HG03103 (cell line): ENCODE measurements around the gene HOXB2.
"Not testable (repeated sequence)": the region's sequence is repeated elsewhere in the genome, so short reads cannot be mapped to it uniquely, and the experiment has no call there.

ENCODE experiments used
- ATAC-seq: cut with Tn5 transposase; IDR thresholded peaks from one replicate; pipeline ENCODE4 v1.9.1; 2021; ENCODE audit warnings: low read depth; ENCODE audit not compliant: unreplicated experiment

The HOXB2 gene

DNA sequence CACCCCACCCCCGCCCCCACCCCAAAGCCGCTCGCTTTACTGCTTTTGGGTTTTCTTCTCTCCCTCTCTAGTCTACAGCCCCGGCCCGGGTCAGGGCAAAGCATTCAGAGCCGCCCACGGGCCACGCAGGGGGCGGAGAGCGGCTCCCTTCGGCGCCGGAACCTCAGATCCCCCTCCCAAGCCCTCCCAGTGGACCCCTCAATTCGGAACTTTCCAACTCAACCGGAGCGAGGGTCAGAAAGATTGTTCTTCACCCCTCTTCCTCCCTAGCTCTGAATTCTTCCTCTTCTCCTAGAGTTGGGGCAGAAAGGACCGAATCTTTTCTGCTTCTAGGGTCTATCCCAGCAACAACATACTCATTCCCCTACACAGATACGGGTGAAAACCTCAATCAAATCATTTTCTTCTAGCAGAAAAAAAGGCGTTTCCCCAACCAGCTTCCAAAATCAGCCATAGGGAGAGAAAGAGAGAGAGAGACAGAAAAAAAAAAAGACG lies 1.0 kb downstream of the HOXB2 start:
- no peak for ATAC-seq

DNA sequence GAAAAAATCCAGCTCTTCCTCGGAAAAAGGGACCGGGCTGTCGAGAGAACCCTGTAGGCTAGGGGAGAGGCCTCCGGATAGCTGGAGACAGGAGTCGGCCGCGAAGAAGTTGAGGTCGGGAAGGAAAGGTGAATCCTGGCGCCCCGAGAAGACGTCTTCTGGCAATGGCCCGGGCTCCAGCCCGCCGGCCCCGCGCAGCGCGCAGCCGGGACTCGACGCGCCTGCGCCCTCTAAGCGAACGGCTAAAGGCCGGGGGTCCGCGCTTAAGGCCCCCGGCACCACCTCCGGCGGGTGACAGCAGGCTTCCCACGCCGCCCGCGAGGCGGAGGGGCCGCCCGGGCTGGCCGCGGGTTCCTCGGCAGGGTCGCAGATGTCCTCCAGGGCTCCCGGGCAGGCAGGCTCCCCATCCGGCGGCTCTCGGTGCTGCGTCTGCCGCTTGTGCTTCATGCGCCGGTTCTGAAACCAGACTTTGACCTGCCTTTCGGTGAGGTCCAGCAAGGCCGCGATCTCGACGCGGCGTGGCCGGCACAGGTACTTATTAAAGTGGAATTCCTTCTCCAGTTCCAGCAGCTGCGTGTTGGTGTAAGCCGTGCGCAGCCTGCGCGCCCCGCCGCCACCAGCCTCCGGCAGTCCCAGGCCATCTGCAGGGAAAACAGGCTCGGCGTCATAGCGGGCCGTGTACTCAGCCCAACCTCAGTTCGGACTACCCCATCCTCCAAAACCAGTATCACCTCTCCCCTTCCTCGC lies 1.6 kb downstream of the HOXB2 start:
- no peak for ATAC-seq

- no peak for ATAC-seq
These were observed 2.2 kb downstream of the HOXB2 start for GRCh38 chr17:48542698-48543106.

DNA sequence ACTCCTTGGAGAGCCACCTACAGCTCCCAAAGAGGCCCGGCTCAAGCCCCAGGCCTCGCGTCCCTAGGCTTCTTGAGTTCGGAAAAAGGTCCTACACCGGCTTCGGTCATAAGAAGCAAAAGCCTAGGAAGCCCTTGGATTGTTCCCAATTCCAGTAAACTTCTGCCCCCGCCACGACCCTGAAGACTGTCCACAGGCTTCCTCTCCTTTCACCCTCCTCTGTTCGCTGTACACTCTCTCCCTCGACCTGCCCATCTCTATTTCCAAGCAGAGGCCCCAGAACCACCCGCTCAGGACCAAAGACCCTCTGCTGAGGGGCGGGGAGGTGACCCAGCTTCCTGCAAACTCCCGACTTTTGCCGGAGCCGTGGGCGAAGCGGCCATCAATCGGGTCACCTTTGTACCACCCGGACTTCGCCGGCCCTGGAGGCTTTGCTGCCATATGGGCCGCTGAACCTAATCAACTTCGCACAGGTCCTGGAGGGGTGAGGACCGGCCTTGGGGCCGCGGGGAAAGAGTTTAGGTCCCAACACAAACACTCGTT lies 2.7 kb downstream of the HOXB2 start:
- ATAC-seq: no peak

DNA sequence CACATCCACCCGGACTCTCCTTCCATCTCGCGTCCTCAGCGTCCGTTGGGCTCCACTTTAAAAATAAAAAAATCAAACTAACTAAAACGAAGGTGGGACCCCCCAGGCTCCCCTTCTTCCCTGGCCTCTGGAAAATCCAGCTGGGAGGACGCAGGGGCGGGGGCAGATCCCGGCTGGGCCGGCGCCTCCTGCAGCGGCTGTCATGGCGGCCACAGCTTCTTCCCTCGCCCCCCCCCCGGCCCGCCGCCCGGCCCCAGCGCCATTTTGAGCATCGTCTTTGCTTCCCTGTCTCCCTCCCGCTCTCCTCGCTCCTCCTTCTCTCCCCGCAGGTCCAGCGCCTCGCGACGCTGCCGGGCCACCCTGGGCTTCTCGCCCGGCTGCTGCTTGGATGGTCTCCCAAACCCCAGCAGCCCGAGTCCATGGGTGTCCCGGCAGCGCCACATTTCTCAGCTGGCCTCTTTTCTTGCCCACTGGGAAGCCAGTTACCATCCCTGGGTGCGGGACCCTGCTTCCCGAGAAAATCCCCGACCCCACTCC lies 3.3 kb downstream of the HOXB2 start:
- no peak for ATAC-seq

DNA sequence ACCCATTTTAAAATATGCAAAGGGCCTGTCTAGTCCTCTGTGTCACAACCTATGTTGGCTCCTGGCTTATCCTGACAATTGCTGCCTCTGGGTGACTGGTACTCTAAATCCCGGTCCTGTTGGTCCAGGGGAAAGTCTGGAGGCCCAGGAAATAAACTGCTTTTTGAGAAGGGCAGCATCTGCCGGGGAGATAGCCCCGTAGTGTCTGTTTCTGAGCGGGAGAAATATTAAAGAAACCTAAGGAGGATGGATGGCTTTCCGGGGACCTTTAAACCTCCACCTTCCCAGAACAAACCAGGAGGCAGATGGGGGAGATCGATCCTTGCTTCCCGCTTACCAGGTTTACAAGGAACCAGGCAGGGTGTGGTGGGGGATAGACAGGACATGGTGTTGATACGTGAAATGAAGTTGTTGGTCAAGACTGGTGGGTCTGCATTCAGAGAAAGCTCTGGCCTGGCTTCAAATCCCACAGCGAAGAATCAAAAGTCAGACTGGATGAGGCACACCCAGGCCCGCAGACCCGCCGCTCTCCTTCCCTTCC lies 3.8 kb downstream of the HOXB2 start:
- no peak for ATAC-seq

- ATAC-seq: no peak
These were observed 4.7 kb downstream of the HOXB2 start for GRCh38 chr17:48540213-48540612.

DNA sequence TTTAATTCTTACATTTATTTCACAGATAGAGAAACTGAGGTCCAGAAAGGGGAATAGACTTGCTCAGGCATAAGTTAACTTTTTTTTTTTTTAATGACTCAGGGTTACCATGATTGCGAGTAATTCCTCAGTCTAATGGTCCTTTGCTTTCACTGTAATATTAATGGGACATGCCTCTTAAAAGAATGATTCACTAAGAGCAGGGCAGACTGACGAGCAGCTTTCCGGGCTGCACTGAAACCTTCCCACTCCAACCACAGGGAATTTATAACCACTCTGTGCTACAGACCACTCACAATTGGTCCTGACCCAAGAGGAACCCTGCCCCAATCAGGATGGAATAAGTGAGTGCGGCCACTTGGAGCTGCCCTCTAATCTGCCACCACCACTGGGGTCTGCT lies 5.7 kb downstream of the HOXB2 start:
- no peak for ATAC-seq

- ATAC-seq: no peak
These were observed 7.6 kb downstream of the HOXB2 start for GRCh38 chr17:48537316-48537715.

GRCh38 chr17:48535793-48536559 lies 8.9 kb downstream of the HOXB2 start:
- not testable (repeated sequence) for ATAC-seq

DNA sequence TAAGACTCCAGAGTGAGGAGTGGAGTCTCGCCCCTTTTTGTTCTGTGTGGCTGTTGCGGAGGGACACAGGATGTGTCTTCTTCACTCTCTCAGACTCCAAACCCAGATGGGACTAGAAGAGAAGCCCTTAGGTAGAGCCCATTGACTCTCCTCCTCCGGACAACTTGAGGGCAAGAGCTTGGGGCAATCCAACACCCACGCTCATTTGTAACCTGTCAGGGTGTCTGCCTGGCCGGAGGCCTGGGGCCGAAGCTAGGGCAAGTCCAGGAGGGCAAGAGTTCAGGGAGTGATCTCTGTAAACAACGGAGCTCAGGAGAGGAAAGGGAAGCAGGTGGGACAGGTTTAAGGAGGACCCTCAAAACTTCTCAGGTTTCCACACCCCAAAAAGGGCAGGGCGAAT lies 12.6 kb downstream of the HOXB2 start:
- ATAC-seq: no peak

GRCh38 chr17:48530887-48531272 lies 14.0 kb downstream of the HOXB2 start, which contains the start of gene HOXB1:
Gene HOXB1, minus strand, starts transcription at chr17:48531011. Its CDS starts 107 bp downstream, at chr17:48530904.
- ATAC-seq: no peak

DNA sequence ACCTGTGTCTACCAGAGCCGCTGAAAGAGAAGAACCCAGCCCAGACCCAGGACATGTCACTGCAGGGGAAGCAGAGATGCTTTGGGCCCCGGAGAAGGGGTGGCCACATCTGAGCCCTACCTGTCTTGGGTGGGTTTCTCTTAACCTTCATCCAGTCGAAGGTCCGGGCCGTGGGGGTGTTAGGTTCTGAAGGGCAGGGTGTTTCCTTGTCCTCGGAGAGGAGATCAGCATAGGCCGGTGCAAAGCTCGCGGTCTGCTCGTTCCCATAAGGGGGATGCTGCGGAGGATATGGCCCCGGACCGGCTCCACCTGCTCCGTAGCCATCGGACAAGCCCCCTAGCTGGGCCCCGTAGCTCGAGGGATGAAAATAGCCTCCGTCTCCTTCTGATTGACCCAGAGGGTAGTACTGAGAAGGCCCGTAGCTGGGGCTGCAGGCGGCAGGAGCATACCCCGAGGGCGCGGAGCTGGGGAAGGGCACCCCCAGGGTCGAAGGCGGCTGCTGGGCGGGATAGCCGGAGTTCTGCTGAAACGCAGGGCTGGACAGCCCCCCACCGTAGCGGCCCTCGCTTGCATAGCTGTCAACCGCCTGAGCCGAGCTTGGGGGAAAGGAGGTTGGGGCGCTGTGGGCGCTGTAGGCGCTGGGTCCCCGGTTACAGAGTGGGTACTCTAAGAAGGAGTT lies 14.6 kb downstream of the HOXB2 start:
- ATAC-seq: no peak

DNA sequence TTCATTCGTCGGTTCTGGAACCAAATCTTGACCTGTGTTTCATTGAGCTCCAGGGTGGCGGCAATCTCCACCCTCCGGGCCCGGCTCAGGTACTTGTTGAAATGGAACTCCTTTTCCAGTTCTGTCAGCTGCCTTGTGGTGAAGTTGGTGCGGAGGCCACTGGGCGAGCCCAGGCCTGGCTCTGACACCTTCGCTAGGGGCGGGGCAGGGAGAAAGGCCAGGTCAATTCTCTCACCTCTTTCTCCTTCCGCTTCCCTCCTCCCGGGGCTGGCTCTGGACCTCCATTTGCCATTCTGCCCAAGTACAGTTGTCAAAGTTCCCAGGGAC lies 15.3 kb downstream of the HOXB2 start:
- ATAC-seq: no peak

DNA sequence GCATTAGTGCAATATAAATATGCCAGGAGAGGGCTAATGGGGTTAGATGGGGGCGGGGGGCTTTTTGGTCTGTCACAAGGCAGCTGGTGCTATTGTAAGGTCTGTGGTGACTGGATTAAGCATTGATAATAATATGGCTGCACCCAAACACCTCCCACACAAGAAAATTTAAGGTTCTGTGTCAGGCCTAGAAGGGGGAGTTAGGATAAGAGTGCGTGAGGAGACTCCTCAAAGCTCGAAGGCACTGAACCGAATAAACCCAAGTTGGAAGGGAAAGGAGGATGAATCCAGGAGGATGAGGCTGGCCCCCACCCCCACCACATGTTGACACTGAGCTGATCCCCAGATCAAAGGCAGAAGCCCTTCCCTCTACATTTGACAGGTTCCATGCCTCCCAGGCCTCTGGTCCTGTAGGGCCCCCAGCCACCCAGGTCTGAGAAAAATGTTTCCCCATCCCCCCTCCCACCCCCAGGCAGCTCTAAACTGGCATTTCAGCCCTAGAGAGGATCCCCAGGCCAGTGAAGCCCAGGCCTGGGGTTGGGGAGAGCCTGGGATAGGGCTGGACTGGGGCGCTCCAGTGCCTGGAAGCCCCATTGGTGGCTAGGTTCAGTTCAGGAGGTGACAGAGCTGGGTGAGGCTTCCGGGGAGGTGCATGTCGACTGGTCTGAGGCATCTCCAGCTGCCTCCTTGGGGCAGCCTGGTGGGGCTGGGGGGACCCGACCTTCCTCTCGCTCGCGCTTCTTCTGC lies 15.8 kb downstream of the HOXB2 start:
- no peak for ATAC-seq

DNA sequence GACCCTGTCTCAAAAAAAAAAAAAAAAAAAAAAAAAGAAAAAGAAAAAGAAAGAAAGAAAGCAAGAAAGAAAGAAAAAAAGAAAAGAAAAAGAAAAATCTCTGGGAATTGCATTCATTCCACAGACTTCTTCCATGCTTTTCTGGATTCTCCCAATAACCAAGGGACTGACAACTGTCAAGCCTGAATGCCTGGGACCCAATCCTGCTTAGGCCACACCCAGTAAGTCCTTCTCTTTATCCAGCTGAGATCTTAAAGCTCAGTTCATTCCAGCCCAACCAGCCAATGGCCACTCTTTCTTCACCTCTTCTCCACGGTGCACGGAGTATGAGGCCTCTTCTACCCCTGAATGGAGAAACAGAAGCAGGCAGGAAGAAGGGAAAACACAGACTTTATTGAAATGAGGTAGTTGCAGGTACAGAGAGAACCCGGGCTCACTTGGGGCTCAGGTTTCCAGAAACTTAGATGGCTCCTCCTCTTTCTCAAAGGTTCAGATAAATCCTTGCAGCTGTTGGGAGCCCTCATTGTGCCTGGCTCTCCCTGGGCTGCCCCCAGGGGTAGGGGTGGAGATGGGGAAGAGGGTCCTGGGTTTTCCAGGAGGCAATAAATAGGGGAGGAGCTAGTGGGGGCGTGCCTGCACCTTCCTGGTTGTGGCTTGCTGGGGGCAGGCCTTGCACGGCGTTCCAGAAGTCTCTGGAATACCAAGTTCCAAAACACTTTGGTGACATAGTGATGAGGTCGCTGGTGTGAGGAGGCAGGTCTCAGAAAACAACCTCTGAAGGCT lies 16.6 kb downstream of the HOXB2 start:
- no peak for ATAC-seq

DNA sequence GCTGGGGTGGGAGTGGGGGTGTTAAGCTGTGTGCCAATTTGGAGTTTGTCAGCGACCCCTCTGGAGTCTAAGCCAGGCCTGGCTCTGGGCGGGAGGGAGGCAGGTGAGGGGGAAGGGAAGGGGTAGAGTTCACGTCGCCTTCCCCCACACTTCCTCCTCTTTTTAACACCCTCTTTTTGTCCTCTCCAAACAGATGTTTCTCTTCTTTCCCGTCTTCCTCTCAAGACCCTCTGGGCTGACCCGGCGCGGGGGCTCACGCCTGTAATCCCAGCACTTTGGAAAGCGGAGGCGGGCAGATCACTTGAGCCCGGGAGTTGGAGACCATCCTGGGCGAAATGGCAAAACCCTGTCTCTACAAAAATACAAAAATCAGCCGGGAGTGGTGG lies 17.4 kb downstream of the HOXB2 start:
- ATAC-seq: no peak

- ATAC-seq: no peak
These were observed 18.0 kb downstream of the HOXB2 start for GRCh38 chr17:48526608-48527546.
